ENCODE results near the gene ZNF598. TPM values are rescaled to one million over a fixed set of nuclear protein-coding genes. Genes with fewer than 3 reads are reported as not detected.

ZNF598 gene
- total RNA-seq, 1 experiment from 2014 or later: 22.9 TPM

GRCh38 chr16:2044541-2044940 lies 34.9 kb upstream of the ZNF598 start:
- H3K4me1 ChIP-seq: peaks cover 32% of the 10 kb centered on the region
- no peak for DNase-seq
- H3K4me3 ChIP-seq: no peak overlapping the region
- no peaks in the 10 kb centered on the region for H3K27me3 ChIP-seq
- no peaks in the 10 kb centered on the region for H3K9me3 ChIP-seq (replicated peaks)
- H3K36me3 ChIP-seq: no peaks in the 10 kb centered on the region
- no peak overlapping the region for H3K27ac ChIP-seq

DNA sequence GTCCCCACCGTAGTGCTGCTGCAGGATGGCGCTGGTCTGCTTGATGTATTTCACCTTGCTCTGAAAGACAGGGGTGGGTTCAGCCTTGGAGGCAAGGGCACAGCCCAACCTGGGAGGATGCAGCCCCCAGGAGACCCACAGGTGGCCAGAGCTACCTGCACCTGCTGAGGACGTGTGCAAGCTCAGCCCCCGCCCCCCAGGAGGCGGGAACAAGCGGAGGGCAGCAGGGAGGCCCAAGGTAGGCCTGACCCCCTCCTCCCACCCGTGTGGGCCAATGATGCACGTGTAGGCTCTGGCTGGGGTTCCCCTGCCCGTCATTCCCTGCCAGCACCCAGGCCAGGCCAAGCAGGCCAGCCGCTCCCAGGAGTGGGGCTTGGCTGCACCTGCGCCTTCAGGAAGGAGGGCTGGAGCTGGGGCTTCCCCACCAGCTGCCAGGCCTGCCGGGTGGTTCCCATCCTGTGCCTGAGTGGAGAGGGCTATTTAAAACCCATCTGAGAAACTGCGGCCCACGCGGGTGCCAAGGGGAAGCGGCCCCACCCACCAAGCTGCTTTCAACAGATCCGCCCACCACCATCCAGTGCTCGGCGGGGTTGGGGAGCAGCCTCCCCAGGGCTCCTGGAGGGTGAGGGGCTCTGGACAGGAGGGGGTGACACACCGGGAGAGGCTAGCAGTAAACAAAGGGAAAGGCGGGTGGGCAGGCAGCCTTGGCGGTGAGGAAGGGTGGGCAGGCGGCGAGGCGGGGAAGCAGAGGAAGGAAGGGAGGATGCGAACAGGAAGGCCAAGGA lies 34.2 kb upstream of the ZNF598 start:
- DNase-seq: no peak
- no peaks in the 10 kb centered on the region for H3K27me3 ChIP-seq
- H3K27ac ChIP-seq: no peak overlapping the region

GRCh38 chr16:2042986-2043666 lies 33.5 kb upstream of the ZNF598 start:
- Histone ChIP-seq H3K27me3 (no peaks in the 10 kb centered on the region), H3K9me3 (replicated peaks) (no peaks in the 10 kb centered on the region), H3K27ac (no peak overlapping the region), H3K4me3 (no peak overlapping the region), H3K4me1 (peaks cover 38% of the 10 kb centered on the region), H3K36me3 (no peaks in the 10 kb centered on the region)
- DNase-seq: no peak

More for the DNA sequence above, 34.2 kb upstream of the ZNF598 start:
- peaks cover 39% of the 10 kb centered on the region for H3K4me1 ChIP-seq
- no peak overlapping the region for H3K4me3 ChIP-seq
- no peaks in the 10 kb centered on the region for H3K9me3 ChIP-seq (replicated peaks)
- no peaks in the 10 kb centered on the region for H3K36me3 ChIP-seq

DNA sequence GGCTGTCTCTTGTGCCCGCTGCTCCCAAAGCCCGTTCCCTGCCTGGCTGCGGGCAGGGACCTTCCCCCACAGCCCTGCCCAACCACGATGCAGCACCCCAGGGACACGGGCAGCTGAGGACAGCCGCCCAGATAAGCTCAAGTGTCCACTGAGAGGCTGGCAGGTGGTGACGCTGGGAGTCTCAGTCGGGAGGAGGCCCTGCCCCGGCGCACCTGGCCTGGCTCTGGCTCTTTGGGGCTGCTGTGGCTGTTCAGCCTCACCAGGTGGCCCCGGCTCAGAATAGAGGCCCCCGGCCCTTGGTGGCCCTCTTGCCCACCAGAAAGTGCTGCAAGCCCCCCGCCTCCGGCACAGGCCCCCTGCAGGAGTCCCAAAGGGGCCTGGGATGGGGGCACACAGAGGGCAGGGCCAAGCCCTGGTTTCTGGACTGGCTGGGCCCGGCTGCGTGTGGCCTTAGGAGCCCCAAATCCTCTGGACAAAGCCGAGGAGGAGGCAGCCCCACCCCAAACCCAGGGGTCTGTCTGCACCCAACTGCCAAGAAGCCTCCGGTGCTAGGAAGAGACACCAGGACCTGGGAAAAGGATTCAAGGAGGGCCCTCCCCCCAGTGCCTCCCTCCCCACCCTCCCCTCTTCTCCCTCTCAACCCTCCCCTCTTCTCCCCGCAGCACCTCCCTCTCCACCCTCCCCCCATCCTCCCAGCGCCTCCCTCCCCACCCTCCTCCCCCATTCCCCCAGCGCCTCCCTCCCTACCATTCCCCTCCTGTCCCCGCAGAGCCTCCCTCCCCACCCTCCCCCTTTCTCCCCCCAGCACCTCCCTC lies 32.8 kb upstream of the ZNF598 start:
- Histone ChIP-seq H3K27ac (no peak overlapping the region), H3K4me3 (no peak overlapping the region), H3K9me3 (replicated peaks) (no peaks in the 10 kb centered on the region), H3K36me3 (no peaks in the 10 kb centered on the region), H3K27me3 (no peaks in the 10 kb centered on the region), H3K4me1 (peaks cover 38% of the 10 kb centered on the region)
- DNase-seq: no peak

GRCh38 chr16:2040787-2041522 lies 31.3 kb upstream of the ZNF598 start:
- Histone ChIP-seq H3K36me3 (no peaks in the 10 kb centered on the region), H3K4me1 (peaks cover 41% of the 10 kb centered on the region), H3K27me3 (no peaks in the 10 kb centered on the region), H3K4me3 (no peak overlapping the region), H3K27ac (peak overlapping the region; percentile 73), H3K9me3 (replicated peaks) (no peaks in the 10 kb centered on the region)
- peak; percentile 76 to 79 for DNase-seq

- Histone ChIP-seq H3K4me3 (no peak overlapping the region), H3K27me3 (no peaks in the 10 kb centered on the region), H3K9me3 (replicated peaks) (no peaks in the 10 kb centered on the region), H3K27ac (peak overlapping the region; percentile 73), H3K4me1 (peaks cover 44% of the 10 kb centered on the region), H3K36me3 (no peaks in the 10 kb centered on the region)
- no peak for DNase-seq
Measured at GRCh38 chr16:2040041-2040786, 30.6 kb upstream of the ZNF598 start.

DNA sequence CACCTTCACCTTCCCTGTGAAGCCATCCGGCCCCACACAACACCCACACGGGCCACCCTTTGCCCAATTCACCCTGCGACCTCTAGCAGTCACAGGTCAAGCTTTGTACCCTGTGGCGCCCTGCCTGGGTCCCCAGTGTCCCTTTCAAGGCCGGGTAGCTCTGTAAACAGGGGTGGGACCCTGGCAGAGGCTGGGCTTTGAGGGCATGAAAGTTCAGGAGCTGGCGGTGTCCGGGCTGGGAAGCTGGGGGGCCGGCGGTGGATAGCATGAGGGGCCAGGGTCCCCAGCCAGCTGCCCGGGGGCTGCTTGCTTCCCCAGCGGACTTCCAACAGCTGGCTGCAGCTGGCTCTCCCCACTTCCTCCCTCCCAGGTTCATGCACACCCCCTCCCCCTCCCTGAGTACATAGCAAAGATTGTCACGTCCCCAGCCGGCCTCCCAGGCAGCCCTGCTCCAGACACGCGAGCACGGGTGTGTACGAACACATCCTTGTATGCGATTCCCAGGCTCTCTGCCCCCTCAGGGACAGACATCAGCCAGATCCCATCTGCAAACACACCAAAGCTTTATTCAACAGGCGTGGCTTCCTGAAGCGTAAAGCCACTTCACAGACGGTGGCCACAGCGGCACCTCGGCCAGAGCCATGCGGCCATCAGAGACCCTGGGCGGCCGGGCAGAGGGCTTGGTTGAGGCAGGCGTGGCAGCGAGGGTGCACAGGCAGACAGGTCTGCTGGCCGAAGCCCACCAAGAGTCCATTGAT lies 29.8 kb upstream of the ZNF598 start:
- Histone ChIP-seq H3K27ac (peak overlapping the region; percentile 73), H3K36me3 (no peaks in the 10 kb centered on the region), H3K4me1 (peaks cover 49% of the 10 kb centered on the region)

DNA sequence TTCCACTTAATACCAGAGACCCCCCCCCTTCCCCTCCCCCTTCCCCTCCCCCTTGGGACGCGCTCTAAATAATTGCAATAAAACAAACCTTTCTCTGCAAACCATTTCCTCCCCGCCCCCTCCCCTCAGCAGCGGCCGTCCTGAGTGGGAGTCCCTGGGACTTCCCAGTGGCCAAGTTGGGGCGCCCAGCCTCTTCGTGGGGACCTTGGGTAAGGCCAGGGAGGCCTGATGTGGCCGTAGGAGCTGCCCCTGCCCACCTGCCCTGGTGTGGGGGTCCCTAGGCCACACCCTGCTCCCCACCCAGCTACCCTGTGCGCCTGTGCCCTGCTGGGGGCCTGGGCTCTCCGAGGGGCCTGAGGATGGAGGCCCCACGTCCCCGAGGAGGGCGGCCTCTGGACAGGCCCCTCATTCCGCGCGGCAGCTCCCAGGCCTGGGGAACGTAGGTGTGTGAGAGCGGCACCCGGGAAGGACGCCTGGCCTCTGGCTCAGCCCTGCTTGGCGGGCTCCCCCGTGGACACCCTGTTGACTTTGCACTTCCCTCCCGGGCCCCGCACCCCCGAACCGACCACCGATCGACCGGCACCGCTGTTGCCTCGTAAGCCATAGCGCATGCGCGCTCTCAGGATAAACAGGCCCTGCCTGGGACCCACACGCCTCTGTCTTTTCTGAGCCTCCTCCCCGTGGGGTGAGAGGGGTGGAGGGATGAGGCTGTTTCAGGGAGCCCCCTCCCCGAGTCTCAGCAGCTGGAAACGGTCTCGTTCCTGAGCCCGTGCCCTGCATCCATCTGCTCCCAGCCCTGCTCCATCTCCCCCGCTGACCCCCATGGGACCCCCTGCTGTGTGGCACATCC lies 29.0 kb upstream of the ZNF598 start:
- DNase-seq: no peak
- Histone ChIP-seq H3K4me3 (no peak overlapping the region), H3K4me1 (peaks cover 54% of the 10 kb centered on the region), H3K9me3 (replicated peaks) (no peaks in the 10 kb centered on the region), H3K27me3 (no peaks in the 10 kb centered on the region), H3K27ac (peak overlapping the region; percentile 73), H3K36me3 (no peaks in the 10 kb centered on the region)

More for the DNA sequence above, 29.8 kb upstream of the ZNF598 start:
- peak; percentile 77 to 78 for DNase-seq
- H3K9me3 ChIP-seq (replicated peaks): no peaks in the 10 kb centered on the region
- no peak overlapping the region for H3K4me3 ChIP-seq
- no peaks in the 10 kb centered on the region for H3K27me3 ChIP-seq

DNA sequence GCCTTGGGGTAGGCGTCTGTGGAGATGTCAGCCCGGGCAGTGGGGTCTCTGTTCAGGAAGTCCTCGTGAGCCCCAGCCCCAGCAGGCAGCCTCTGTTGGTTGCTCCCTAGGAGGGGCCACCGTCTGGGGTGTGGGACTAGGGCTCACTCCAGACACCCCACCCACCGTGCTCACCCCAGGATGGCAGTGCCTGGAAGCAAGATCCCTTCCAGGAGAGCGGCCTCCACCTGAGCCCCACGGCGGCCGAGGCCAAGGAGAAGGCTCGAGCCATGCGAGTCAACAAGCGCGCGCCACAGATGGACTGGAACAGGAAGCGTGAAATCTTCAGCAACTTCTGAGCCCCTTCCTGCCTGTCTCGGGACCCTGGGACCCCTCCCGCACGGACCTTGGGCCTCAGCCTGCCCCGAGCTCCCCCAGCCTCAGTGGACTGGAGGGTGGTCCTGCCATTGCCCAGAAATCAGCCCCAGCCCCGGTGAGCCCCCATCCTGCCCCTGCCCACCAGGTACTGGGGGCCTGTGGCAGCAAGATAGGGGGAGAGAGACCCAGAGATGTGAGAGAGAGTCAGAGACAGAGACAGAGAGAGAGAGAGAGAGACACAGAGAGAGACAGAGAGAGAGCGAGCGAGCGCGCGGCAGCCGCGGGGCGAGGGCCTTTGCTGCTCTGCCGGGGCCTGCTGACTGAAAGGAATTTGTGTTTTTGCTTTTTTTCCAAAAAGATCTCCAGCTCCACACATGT lies 28.2 kb upstream of the ZNF598 start:
- H3K4me1 ChIP-seq: peaks cover 58% of the 10 kb centered on the region

DNA sequence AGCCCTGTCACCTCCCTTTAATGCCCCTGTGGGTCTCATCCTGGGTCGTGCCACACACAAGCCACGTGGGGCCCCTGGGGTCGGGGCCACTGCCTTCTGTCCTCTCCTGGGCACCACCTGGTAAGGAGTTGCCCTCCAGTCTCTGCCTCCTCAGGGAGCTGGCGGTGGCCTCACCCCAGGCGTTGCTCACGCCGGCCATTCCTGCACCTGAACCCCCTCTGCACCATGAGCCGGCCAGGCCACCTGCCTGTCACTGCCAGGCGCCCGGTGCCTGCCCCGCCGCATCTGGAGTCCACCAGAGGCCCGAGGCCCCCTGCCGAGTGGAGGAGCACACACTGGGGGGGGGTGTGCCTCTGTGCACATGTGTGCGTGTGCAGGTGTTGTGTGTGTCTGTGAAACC lies 27.5 kb upstream of the ZNF598 start:
- no peak for DNase-seq
- Histone ChIP-seq H3K4me3 (no peak overlapping the region), H3K27ac (no peak overlapping the region), H3K36me3 (no peaks in the 10 kb centered on the region), H3K27me3 (no peaks in the 10 kb centered on the region), H3K9me3 (replicated peaks) (no peaks in the 10 kb centered on the region), H3K4me1 (peaks cover 61% of the 10 kb centered on the region)

More for the DNA sequence above, 28.2 kb upstream of the ZNF598 start:
- no peaks in the 10 kb centered on the region for H3K36me3 ChIP-seq
- H3K27ac ChIP-seq: no peak overlapping the region
- H3K9me3 ChIP-seq (replicated peaks): no peaks in the 10 kb centered on the region
- no peaks in the 10 kb centered on the region for H3K27me3 ChIP-seq
- no peak for DNase-seq
- H3K4me3 ChIP-seq: no peak overlapping the region

- DNase-seq: no peak
- Histone ChIP-seq H3K27me3 (no peaks in the 10 kb centered on the region), H3K36me3 (no peaks in the 10 kb centered on the region), H3K4me3 (peak overlapping the region; percentile 43), H3K4me1 (peaks cover 54% of the 10 kb centered on the region), H3K27ac (peak overlapping the region; percentile 57), H3K9me3 (replicated peaks) (no peaks in the 10 kb centered on the region)
Measured at GRCh38 chr16:2036200-2036966, 26.8 kb upstream of the ZNF598 start.

Measured in SJCRH30 (cell line).